MM.1S (cell line): ENCODE results near the gene GPR3.

Experiments
- DNase-seq: peaks from one replicate; pipeline ENCODE4 v3.0.0-alpha.2; 2015
- H2AFZ ChIP-seq: fragments of 300-600 bp; sonication (generic); 2 replicates; pipeline ENCODE4 v1.6.0; 2016; ENCODE audit warnings: antibody characterized with exemption, low read length
- H3F3A ChIP-seq: fragments of 300-600 bp; sonication (generic); 2 replicates; pipeline ENCODE4 v1.6.1; 2016; ENCODE audit warnings: mild to moderate bottlenecking, antibody characterized with exemption, low read length, moderate library complexity, mixed read lengths; ENCODE audit not compliant: insufficient read depth
- H3K27ac ChIP-seq: fragments of 300-600 bp; sonication (generic); 2 replicates; pipeline ENCODE4 v1.5.1; 2016; ENCODE audit warnings: mild to moderate bottlenecking, low read length
- H3K27me3 ChIP-seq: fragments of 300-600 bp; sonication (generic); replicated peaks from 2 replicates; pipeline ENCODE4 v1.6.0; 2016; ENCODE audit warnings: low read length; ENCODE audit not compliant: insufficient read depth
- H3K36me3 ChIP-seq: fragments of 300-600 bp; sonication (generic); replicated peaks from 2 replicates; pipeline ENCODE4 v1.6.1; 2016; ENCODE audit warnings: mild to moderate bottlenecking, low read length, mixed read lengths; ENCODE audit not compliant: insufficient read depth
- H3K4me1 ChIP-seq: fragments of 300-600 bp; sonication (generic); 2 replicates; pipeline ENCODE4 v1.6.1; 2016; ENCODE audit warnings: low read length, mixed read lengths
- H3K4me2 ChIP-seq: fragments of 300-600 bp; sonication (generic); 2 replicates; pipeline ENCODE4 v1.6.0; 2016; ENCODE audit warnings: low read depth, low read length
- H3K4me3 ChIP-seq: fragments of 300-600 bp; sonication (generic); 2 replicates; pipeline ENCODE4 v1.5.1; 2016; ENCODE audit warnings: low read length, mixed read lengths
- H3K79me2 ChIP-seq: fragments of 300-600 bp; sonication (generic); 2 replicates; pipeline ENCODE4 v1.6.1; 2016; ENCODE audit warnings: mixed run types, low read length, mixed read lengths
- H3K9ac ChIP-seq: fragments of 300-600 bp; sonication (generic); 2 replicates; pipeline ENCODE4 v1.6.1; 2016; ENCODE audit warnings: low read length, mixed read lengths
- H3K9me2 ChIP-seq: fragments of 300-600 bp; sonication (generic); replicated peaks from 2 replicates; pipeline ENCODE4 v1.6.1; 2016; ENCODE audit warnings: mild to moderate bottlenecking, low read length, mixed read lengths; ENCODE audit not compliant: insufficient read depth
- H3K9me3 ChIP-seq: fragments of 300-600 bp; sonication (generic); replicated peaks from 2 replicates; pipeline ENCODE4 v1.6.1; 2016; ENCODE audit warnings: mild to moderate bottlenecking, low read length, mixed read lengths; ENCODE audit not compliant: insufficient read depth
- H4K20me1 ChIP-seq: fragments of 300-600 bp; sonication (generic); 2 replicates; pipeline ENCODE4 v1.6.1; 2016; ENCODE audit warnings: mild to moderate bottlenecking, low read length, moderate library complexity, mixed read lengths; ENCODE audit not compliant: insufficient read depth
- CTCF ChIP-seq: fragments of 300-600 bp; sonication (generic); IDR thresholded peaks from 2 replicates; pipeline ENCODE4 v1.5.1; 2016; ENCODE audit warnings: antibody characterized with exemption, low read length, mixed read lengths
- EZH2 ChIP-seq: fragments of 300-600 bp; sonication (generic); optimal IDR thresholded peaks from 2 replicates; pipeline ENCODE3; 2017; ENCODE audit warnings: low read depth, mild to moderate bottlenecking, antibody characterized with exemption, low read length, mixed read lengths
- EZH2phosphoT487 ChIP-seq: fragments of 300-600 bp; sonication (generic); IDR thresholded peaks from 2 replicates; pipeline ENCODE4 v1.6.1; 2018; ENCODE audit warnings: antibody characterized with exemption, low read length

The GPR3 gene

GRCh38 chr1:27395441-27396195 lies 3.2 kb downstream of the GPR3 start:
- H3K4me1 ChIP-seq, result peaks cover 7% of the 10 kb centered on the region
- no peak overlapping the region for H3K9ac ChIP-seq
- no peaks in the 10 kb centered on the region for H4K20me1 ChIP-seq
- H3K27me3 ChIP-seq, result peaks cover 7% of the 10 kb centered on the region; the same call in 1 of the 2 replicates
- TF ChIP-seq EZH2, result no peak
- peak; percentile 94 for TF ChIP-seq CTCF
- H3K4me3 ChIP-seq, result no peak overlapping the region
- H3K9me2 ChIP-seq, result no peaks in the 10 kb centered on the region
- H3F3A ChIP-seq, result no peaks in the 10 kb centered on the region
- no peak overlapping the region for H3K27ac ChIP-seq
- H3K4me2 ChIP-seq, result no peak overlapping the region
- H3K79me2 ChIP-seq, result no peaks in the 10 kb centered on the region
- no peak overlapping the region for H2AFZ ChIP-seq
- peak; percentile 71 for DNase-seq
- H3K9me3 ChIP-seq, result no peaks in the 10 kb centered on the region
- no peaks in the 10 kb centered on the region for H3K36me3 ChIP-seq

GRCh38 chr1:27397110-27397509 lies 4.7 kb downstream of the GPR3 start:
- Histone ChIP-seq H3K9me3 (no peaks in the 10 kb centered on the region), H3K27me3 (no peaks in the 10 kb centered on the region), H3K4me1 (no peaks in the 10 kb centered on the region), H3K9ac (no peak overlapping the region), H2AFZ (no peak overlapping the region), H3K27ac (no peak overlapping the region), H3K4me3 (no peak overlapping the region), H3K9me2 (no peaks in the 10 kb centered on the region), H3K36me3 (no peaks in the 10 kb centered on the region), H4K20me1 (no peaks in the 10 kb centered on the region), H3K4me2 (no peak overlapping the region), H3K79me2 (no peaks in the 10 kb centered on the region), H3F3A (no peaks in the 10 kb centered on the region)
- no peak for DNase-seq
- TF ChIP-seq EZH2 (no peak), EZH2phosphoT487 (no peak), CTCF (no peak)

- Histone ChIP-seq H3K36me3 (no peaks in the 10 kb centered on the region), H3K4me2 (no peak overlapping the region), H3K9ac (no peak overlapping the region), H3K4me3 (no peak overlapping the region), H3F3A (no peaks in the 10 kb centered on the region), H4K20me1 (no peaks in the 10 kb centered on the region), H3K79me2 (no peaks in the 10 kb centered on the region), H3K9me2 (no peaks in the 10 kb centered on the region), H3K9me3 (no peaks in the 10 kb centered on the region), H3K27ac (no peak overlapping the region), H2AFZ (no peak overlapping the region), H3K27me3 (no peaks in the 10 kb centered on the region), H3K4me1 (no peaks in the 10 kb centered on the region)
- TF ChIP-seq CTCF, result no peak
- TF ChIP-seq EZH2phosphoT487, result no peak
- no peak for TF ChIP-seq EZH2
- DNase-seq, result no peak
Measured at GRCh38 chr1:27397749-27398148, 5.3 kb downstream of the GPR3 start.
